ENCODE results near the gene CCBE1. TPM values are rescaled to one million over a fixed set of nuclear protein-coding genes. Genes with fewer than 3 reads are reported as not detected.

Gene CCBE1
- polyA plus RNA-seq, 1 donor from 2014 or later: 0.19 TPM

- no peak for TF ChIP-seq MXI1 (conservative IDR thresholded peaks at IDR 0.05; ENCODE audit: poor library complexity, severe bottlenecking)
- Histone ChIP-seq H3K9me3 (ENCODE audit: low read length) (no peaks in the 10 kb centered on the region), H3K79me2 (replicated peaks; ENCODE audit: insufficient read depth, low read length) (no peaks in the 10 kb centered on the region), H3F3A (ENCODE audit: insufficient read depth, low read length, poor library complexity, severe bottlenecking) (no peaks in the 10 kb centered on the region), H3K27me3 (ENCODE audit: insufficient read depth, low read depth, low read length) (no peaks in the 10 kb centered on the region), H3K27ac (ENCODE audit: low read length) (no peak overlapping the region), H3K9ac (ENCODE audit: low read length) (no peak overlapping the region), H3K9me2 (ENCODE audit: insufficient read depth, low read length) (no peaks in the 10 kb centered on the region), H2AFZ (ENCODE audit: low read depth, low read length) (no peak overlapping the region), H3K4me3 (ENCODE audit: low read length) (no peak overlapping the region), H3K4me2 (ENCODE audit: low read length) (no peak overlapping the region), H4K20me1 (ENCODE audit: insufficient read depth) (no peaks in the 10 kb centered on the region), H3K36me3 (ENCODE audit: insufficient read depth, low read length) (no peaks in the 10 kb centered on the region)
These were observed 20.9 kb upstream of the CCBE1 start for GRCh38 chr18:59718108-59718463.

GRCh38 chr18:59717291-59717690, 20.1 kb upstream of the CCBE1 start:
- no peak overlapping the region for H2AFZ ChIP-seq (ENCODE audit: low read depth, low read length)
- H3K36me3 ChIP-seq (ENCODE audit: insufficient read depth, low read length): no peaks in the 10 kb centered on the region
- H3K79me2 ChIP-seq (replicated peaks; ENCODE audit: insufficient read depth, low read length): no peaks in the 10 kb centered on the region
- no peak overlapping the region for H3K9ac ChIP-seq (ENCODE audit: low read length)
- H3K9me2 ChIP-seq (ENCODE audit: insufficient read depth, low read length): no peaks in the 10 kb centered on the region
- no peak overlapping the region for H3K4me2 ChIP-seq (ENCODE audit: low read length)
- no peaks in the 10 kb centered on the region for H3K9me3 ChIP-seq (ENCODE audit: low read length)
- TF ChIP-seq REST (IDR thresholded peaks at IDR 0.05; ENCODE audit: borderline replicate concordance) (no peak), CTCF (IDR thresholded peaks at IDR 0.05; ENCODE audit: poor library complexity, severe bottlenecking) (no peak), RAD21 (conservative IDR thresholded peaks at IDR 0.05) (no peak), EZH2 (IDR thresholded peaks at IDR 0.05; ENCODE audit: borderline replicate concordance, insufficient read depth, low read length, poor library complexity, severe bottlenecking) (no peak), EP300 (conservative IDR thresholded peaks at IDR 0.05; ENCODE audit: poor library complexity, severe bottlenecking) (no peak), POLR2AphosphoS5 (IDR thresholded peaks at IDR 0.05) (no peak), TAF1 (IDR thresholded peaks at IDR 0.05; ENCODE audit: low read depth) (no peak), MXI1 (conservative IDR thresholded peaks at IDR 0.05; ENCODE audit: poor library complexity, severe bottlenecking) (no peak)
- H3K27ac ChIP-seq (ENCODE audit: low read length): no peak overlapping the region
- H3K4me3 ChIP-seq (ENCODE audit: low read length): no peak overlapping the region
- no peaks in the 10 kb centered on the region for H3K27me3 ChIP-seq (ENCODE audit: insufficient read depth, low read depth, low read length)
- H3F3A ChIP-seq (ENCODE audit: insufficient read depth, low read length, poor library complexity, severe bottlenecking): no peaks in the 10 kb centered on the region
- H4K20me1 ChIP-seq (ENCODE audit: insufficient read depth): no peaks in the 10 kb centered on the region

- Histone ChIP-seq H3K36me3 (ENCODE audit: insufficient read depth, low read length) (no peaks in the 10 kb centered on the region), H3K4me3 (ENCODE audit: low read length) (no peak overlapping the region), H3K27me3 (ENCODE audit: insufficient read depth, low read depth, low read length) (no peaks in the 10 kb centered on the region), H4K20me1 (ENCODE audit: insufficient read depth) (no peaks in the 10 kb centered on the region), H3K9me3 (ENCODE audit: low read length) (no peaks in the 10 kb centered on the region), H3K27ac (ENCODE audit: low read length) (no peak overlapping the region), H3K9me2 (ENCODE audit: insufficient read depth, low read length) (no peaks in the 10 kb centered on the region), H3K4me2 (ENCODE audit: low read length) (no peak overlapping the region), H3F3A (ENCODE audit: insufficient read depth, low read length, poor library complexity, severe bottlenecking) (no peaks in the 10 kb centered on the region), H3K9ac (ENCODE audit: low read length) (no peak overlapping the region), H2AFZ (ENCODE audit: low read depth, low read length) (no peak overlapping the region), H3K79me2 (replicated peaks; ENCODE audit: insufficient read depth, low read length) (no peaks in the 10 kb centered on the region)
- TF ChIP-seq CTCF (IDR thresholded peaks at IDR 0.05; ENCODE audit: poor library complexity, severe bottlenecking): no peak
- TF ChIP-seq MXI1 (conservative IDR thresholded peaks at IDR 0.05; ENCODE audit: poor library complexity, severe bottlenecking): no peak
- no peak for TF ChIP-seq TAF1 (IDR thresholded peaks at IDR 0.05; ENCODE audit: low read depth)
These were observed 18.7 kb upstream of the CCBE1 start for GRCh38 chr18:59715966-59716369.
